RPMI8226 (cell line): ENCODE results near the gene ALPK1.
"Not testable (repeated sequence)": the region's sequence is repeated elsewhere in the genome, so short reads cannot be mapped to it uniquely, and the experiment has no call there.

Experiments
- DNase-seq: peaks from one replicate; pipeline ENCODE4 v3.0.0-alpha.2; 2015

The ALPK1 gene

GRCh38 chr4:112381996-112382692, 85.0 kb downstream of the ALPK1 start:
- no peak for DNase-seq

DNA sequence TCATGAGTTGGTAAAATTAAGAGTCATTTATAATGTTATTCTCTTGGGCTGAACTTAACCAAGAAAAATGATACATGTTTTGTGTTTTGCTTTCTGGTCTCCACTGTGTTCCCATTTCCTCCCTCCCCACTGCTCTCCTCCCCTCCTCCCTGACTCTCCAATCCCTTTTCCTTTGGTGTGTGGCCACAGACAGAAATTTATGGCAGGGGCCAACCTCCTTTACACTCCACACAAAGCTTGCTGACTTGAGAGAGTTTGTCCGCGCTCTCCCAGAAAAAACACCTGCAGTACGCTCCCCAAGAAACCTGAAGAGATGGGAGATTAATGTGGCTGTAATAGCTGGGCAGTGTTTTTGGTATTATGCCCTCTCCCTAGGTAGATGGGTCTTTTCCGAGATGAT, 88.9 kb downstream of the ALPK1 start:
- no peak for DNase-seq

GRCh38 chr4:112402098-112402497, 104.9 kb downstream of the ALPK1 start:
- DNase-seq: no peak

- no peak for DNase-seq
These were observed 106.2 kb downstream of the ALPK1 start for GRCh38 chr4:112403101-112403945.

- no peak for DNase-seq
These were observed 113.2 kb downstream of the ALPK1 start for GRCh38 chr4:112410364-112410763.

GRCh38 chr4:112410804-112411203, 113.6 kb downstream of the ALPK1 start:
- DNase-seq: no peak

DNA sequence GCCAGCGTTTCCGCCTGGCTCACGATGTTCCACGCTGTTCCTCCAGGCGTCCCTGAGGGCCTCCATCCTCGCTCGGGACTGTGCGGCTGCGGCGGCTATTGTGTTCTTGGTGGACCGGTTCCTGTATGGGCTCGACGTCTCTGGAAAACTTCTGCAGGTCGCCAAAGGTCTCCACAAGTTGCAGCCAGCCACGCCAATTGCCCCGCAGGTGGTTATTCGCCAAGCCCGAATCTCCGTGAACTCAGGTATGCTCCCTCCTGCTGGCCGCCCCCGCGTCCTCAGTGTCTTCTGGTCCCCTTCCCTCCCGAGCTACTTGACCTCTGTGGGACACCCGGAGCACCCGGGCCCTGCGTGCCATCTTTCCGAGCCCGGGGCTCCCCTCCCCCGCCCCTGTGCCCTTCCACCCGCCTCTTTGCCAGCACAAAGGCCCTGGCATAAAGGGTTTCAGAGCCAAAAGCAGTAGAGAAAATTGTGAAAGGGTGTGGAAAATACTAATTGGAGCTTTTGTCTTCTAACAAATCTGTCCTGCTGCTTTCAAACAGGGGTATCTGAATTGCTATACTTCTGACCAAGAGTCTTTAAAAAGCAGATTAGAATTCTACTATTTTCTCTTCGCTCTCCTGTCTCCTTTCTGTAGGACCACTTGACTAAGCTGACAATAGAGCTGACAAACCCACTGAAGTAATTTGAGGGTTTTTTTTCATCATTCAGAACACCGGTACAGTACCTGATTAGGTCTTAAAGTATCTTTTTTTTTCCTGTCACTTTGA, 114.8 kb downstream of the ALPK1 start:
- DNase-seq: no peak

- no peak for DNase-seq
These were observed 119.3 kb downstream of the ALPK1 start for GRCh38 chr4:112416464-112416863.

DNA sequence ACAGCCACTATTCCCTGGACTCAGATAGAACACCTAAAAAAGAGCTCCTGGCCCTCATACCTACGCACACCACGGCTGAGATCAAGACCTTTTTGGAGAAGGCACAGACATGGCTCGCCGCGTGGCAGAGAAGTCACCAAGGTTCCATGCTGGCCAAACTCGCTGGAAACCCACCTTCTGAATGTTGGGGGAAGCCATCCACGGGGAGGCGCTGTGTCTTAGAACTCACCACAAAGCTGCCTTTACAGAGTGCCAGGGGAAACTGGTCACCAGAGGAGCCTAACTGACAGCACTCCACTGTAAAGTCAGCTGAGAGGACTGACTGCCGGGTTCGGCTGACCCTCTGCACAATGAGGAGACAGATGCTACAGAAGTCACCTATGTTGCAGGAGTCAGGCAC, 120.9 kb downstream of the ALPK1 start:
- peak; percentile 4 for DNase-seq

- DNase-seq: no peak
These were observed 124.7 kb downstream of the ALPK1 start for GRCh38 chr4:112421911-112422310.

GRCh38 chr4:112422644-112423043, 125.5 kb downstream of the ALPK1 start:
- DNase-seq: no peak

- DNase-seq: no peak
These were observed 126.4 kb downstream of the ALPK1 start for GRCh38 chr4:112423591-112423990.

DNA sequence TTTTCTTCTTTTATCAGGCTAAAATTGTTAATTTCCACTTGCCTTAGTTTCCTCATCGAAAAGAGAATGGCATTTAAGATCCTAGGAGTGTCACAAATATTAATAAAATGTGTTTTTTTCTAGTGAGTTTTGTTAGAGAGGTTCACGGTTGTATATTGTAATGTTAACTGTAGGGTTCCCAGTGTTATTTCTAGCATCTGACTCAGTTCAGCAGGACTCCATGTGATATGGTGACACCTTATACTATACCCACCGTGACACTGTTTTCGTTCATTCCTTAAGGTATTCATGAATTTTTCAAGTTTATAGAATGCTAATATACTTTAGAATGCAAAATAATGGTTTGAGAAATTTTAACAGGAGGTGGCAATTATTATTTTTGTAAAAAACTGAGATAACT, 128.7 kb downstream of the ALPK1 start:
- no peak for DNase-seq

DNA sequence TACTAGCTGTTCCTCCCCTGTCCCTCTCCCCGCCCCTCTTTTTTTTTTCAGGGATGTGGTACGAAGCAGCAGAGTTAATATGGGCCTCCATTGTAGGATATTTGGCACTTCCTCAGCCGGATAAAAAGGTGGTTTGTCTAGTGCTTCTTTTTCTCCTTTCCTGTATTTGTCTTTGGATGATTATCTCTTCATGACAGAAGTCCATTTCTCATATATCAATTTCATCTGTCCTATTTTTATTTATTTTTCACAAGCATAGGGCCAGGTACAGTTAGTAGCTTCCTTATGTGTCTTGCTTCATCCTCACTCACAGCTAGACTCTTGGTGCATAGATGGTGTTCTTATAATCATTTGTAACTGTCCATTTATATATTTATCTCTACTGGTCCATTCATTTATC, 129.2 kb downstream of the ALPK1 start:
- no peak for DNase-seq

- no peak for DNase-seq
These were observed 134.0 kb downstream of the ALPK1 start for GRCh38 chr4:112431158-112431557.

GRCh38 chr4:112436987-112437386, 139.8 kb downstream of the ALPK1 start:
- no peak for DNase-seq

- DNase-seq: not testable (repeated sequence)
These were observed 145.1 kb downstream of the ALPK1 start for GRCh38 chr4:112442226-112442625.

DNA sequence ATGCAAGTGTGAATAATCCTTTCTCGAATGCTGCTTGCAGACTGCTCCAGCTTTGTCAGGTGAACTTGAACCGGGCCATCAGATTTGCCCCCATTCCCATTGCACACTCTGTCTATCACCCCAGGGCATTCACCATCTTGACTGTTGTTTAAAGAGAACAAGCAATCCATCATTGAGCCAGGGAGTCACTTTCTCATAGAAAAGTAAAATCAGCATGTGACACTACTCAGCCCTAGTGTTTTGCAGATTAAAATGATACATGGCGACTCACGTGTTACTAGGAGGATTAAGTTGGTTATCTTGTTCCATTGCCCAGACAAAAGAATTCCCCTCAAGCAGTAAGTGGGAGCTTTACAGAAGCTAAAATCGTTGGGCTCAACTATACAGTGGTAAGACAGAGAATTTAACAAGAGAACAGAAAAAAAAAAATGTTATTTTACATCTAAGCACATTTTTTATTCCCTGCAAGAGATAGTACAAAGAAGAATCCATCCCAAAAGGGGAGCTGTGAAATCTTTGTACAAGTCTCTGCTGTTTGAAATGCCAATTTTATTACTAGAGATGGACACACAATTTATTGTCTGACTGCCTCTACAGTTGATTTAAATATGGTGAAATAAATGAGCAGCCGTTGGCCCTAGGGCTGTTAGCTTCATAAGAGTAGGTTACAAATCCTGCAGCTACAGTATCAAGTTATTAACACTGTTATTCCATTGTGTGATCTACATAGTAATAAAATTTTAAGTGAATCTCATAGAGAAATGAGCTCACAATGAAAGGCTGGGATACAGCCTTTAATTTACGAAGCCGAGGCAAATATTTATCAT, 151.3 kb downstream of the ALPK1 start:
- DNase-seq: no peak

GRCh38 chr4:112449708-112450107, 152.5 kb downstream of the ALPK1 start:
- no peak for DNase-seq

DNA sequence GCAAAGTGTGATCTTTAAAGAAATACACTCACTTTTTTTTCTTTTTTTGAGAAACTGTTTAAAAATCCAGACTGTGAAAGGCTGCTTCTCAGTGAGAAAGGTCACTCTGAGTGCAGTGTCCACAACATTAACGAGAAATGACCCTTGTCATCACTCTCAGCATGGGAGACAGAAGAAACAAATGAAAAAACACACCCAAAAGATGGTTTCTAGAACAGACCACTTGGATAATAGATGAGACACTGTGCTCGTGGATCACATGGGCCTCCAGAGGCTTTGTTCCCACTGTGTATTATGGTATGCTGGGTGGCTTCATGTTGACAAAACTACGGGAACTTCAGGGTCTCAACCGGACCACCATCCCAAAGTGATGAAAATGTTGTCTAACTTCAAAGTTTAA, 153.9 kb downstream of the ALPK1 start:
- DNase-seq: no peak

DNA sequence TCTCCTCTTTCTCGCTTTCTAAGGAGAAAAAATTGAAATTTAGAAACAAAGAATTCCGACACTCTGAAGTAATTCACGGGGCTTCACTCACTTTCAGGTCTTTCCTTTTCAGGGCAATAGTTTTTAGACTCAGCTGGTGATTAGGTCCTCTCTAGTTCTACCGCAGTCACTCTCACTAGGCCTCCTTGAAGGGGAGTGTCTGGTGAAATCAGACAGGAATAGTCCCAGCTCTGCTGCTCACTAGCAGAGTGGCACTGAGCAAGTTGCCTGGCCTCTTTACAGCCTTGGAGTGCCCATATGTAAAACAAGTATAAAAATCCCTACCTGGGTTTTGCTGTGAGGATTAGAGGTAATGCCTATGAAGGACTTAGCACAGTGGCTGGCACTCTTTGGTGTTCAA, 154.7 kb downstream of the ALPK1 start:
- no peak for DNase-seq

DNA sequence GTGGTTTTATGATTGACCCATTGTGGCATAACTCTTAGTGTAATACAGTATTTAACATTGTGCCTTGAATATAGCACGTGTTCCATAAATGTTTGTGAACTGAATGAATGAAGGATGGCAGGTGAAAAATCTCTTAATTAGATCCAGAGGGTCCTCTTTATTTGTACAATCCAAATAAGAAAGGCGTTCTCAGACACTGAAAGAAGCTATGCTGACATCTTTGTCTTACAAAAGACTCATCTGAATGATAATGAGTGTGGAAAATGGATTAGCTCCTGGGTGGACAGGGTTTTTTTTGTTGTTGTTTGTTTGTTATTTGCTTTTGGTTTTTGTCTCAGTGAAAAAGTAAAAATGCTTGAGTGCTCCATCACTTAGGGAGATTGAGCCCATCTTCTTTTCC, 156.2 kb downstream of the ALPK1 start:
- no peak for DNase-seq

- DNase-seq: no peak
These were observed 175.1 kb downstream of the ALPK1 start for GRCh38 chr4:112472318-112472717.
